Testis (tissue), 2 donors: ENCODE measurements around the gene DRC3.

Experiments used
- CTCF ChIP-seq, 3 experiments: fragments of 450-650 bp in 2 of 3; fragments of 200-600 bp in 1 of 3; sonication (generic) in 1 of 3; IDR thresholded peaks; one replicate each; pipeline ENCODE4 v1.5.1; 2016 to 2019; ENCODE audit warnings: antibody characterized with exemption in 3 of 3, mild to moderate bottlenecking in 2 of 3, moderate library complexity in 1 of 3
- POLR2A ChIP-seq: fragments of 450-650 bp; IDR thresholded peaks from one replicate; pipeline ENCODE4 v1.6.1; 2017; ENCODE audit warnings: antibody characterized with exemption, mild to moderate bottlenecking, moderate library complexity

- TF ChIP-seq CTCF (IDR thresholded peaks at IDR 0.05) (no peak), POLR2A (no peak)
Measured at GRCh38 chr17:17963066-17963465, 9.6 kb upstream of the DRC3 start.
